GM18951 (cell line): ENCODE measurements around the gene DDX3X.
"Not testable (repeated sequence)": the region's sequence is repeated elsewhere in the genome, so short reads cannot be mapped to it uniquely, and the experiment has no call there.

Experiments
- POLR2A ChIP-seq: IDR thresholded peaks from 4 replicates; pipeline ENCODE4 v1.6.1; 2011; ENCODE audit warnings: mild to moderate bottlenecking; ENCODE audit not compliant: insufficient read length, insufficient read depth; ENCODE audit errors: extremely low read depth
- in situ Hi-C: fragments of 300-500 bp; cut with MboI; formaldehyde crosslinking; loops from one replicate; pipeline ENCODE4 v1.12.0; 2022; ENCODE audit warnings: low sequenced_read_pairs, mixed read lengths, inconsistent platforms; ENCODE audit not compliant: unreplicated experiment

Gene DDX3X

DNA sequence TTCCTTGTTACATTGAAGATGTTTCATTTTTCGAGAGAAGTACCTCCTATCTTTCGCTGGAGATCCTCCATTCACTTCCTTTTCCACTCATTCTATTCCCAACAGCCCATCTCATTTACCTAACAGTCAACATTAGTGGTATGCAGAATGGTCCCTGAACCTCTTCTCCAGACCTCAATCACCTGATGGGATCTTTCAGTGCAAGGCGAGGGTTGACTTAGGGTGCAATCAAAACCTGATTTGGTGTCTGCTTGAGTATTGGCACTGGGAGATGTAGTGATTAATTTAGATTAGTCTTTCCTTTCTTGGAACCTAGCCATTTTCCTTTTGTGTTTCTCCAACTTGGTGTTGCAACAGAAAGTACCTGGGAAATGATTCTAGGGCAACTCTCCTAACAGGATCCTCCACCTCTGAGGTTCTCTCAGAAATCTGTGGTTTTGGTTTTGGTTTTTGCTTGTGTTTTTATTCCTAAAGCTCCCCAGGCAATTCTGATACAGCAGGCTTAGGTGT is 18.4 kb downstream of the DDX3X start:
- peak; percentile 4 for TF ChIP-seq POLR2A
- in situ Hi-C loops, result no loop called here

DNA sequence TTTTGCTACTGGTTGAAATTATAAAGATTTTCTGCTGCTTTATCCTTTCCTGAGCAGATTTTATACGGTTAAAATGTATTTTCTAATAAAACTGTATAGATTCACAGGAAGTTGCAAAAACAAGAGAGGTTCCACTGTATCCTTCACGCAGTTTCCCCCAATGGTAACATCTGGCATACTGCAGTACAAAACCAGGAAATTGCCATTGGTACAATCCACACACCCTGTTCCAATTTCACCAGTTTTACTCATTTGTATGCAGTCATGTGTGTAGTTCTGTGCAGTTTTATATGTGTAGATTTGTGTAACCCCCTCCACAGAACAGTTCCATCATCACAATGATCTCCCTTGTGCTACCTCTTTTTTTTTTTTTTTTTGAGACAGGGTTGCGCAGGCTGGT is 20.0 kb downstream of the DDX3X start:
- TF ChIP-seq POLR2A, result no peak
- in situ Hi-C loops, result no loop called here

DNA sequence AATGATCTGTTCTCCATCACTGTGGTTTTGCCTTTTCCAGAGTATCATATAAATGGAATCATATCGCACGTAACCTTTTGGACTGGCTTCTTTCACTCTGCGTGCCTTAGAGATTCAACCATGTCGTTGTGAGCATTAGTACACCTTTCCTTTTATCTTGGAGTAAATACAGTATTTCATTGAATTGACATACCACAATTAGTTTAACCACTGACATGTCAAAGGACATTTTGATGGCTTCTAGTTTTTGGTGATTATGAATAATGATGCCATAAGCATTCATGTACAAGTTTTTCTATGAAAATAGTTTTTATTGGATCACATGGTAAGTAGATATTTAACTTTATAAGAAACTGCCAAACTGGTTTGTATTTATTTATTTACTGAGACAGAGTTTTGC is 35.2 kb downstream of the DDX3X start:
- TF ChIP-seq POLR2A, result no peak

DNA sequence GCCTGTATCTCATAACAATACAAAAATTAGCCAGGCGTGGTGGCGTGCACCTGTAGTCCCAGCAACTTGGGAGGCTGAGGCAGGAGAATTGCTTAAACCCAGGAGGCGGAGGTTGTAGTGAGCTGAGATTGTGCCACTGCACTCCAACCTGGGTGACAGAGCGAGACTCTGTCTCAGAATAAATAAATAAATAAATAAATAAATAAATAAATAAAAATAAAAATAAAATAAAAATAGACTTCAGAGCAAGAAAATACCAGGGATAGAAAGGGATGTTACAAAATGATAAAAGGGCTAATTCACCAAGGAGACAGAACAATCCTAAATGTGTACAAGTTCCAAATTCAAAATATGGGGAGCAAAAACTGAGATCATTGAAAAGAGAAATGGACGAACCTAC is 37.6 kb downstream of the DDX3X start:
- in situ Hi-C loops, result not testable (repeated sequence)

More for the DNA sequence above, 35.2 kb downstream of the DDX3X start:
- in situ Hi-C loops, result no loop called here

DNA sequence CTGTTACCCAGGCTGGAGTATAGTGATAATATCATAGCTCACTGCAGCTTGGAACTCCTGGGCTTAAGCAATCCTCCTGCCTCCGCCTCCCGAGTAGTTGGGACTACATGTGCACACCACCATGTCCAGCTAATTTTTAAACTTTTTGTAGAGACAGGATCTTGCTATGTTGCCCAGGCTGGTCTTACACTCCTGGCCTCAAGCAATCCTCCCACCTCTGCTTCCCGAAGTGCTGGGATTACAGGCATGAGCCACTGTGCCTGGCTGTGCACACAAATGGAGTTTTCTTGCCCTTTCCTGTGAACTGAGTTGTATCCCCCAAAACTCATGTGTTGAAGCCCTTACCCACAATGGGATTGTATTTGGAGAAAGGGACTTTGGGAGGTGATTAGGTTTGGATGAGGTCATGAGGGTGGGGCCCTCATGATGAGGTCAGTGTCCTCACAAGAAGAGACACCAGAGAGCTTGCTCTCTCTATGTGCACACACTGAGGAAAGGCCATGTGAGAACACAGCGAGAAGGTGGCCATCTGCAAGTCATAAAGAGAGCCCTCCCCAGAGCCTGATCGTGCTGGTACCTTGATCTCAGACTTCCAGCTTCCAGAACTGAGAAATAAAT is 40.1 kb downstream of the DDX3X start:
- in situ Hi-C loops, result no loop called here
- no peak for TF ChIP-seq POLR2A

DNA sequence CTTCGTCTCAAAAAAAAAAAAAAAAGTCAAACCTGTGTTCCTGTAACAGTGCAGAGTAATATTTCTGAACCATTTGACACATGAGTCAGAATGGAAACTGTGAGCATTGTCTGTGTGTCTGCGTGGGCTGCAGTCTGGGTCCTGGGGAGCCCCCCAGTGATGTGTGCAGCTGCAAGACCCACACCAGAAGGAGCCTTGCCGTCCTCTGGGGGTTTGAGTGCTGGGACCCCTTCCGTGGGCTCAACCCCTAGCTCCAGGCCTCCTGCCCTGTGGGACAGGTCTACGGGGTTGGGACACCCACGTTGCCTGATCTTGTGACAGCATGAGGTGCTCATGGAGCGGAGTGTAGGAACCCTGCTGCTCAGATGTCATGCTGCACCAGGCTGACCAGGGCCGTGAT is 43.7 kb downstream of the DDX3X start:
- no peak for TF ChIP-seq POLR2A
- in situ Hi-C loops, result no loop called here

DNA sequence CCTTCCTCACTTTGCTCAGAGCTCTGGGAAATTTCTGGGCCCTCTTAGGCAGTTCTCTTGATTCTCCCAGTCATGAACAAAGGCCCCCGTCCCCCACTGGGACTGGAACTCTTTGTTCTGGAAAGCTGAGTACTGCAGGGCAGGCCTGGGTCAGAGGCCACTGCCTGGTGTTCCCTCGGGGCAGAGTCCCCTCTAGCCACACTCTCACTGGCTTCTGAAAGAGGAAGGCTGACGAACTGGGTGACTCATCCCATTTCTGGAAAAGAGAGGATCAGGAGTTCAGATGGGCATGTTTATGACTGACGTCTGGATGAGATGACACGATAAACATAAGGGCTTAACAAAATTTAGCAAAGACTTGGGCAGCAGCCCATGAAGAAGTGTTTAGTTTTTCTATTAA is 47.7 kb downstream of the DDX3X start:
- in situ Hi-C loops, result no loop called here
- TF ChIP-seq POLR2A, result no peak

DNA sequence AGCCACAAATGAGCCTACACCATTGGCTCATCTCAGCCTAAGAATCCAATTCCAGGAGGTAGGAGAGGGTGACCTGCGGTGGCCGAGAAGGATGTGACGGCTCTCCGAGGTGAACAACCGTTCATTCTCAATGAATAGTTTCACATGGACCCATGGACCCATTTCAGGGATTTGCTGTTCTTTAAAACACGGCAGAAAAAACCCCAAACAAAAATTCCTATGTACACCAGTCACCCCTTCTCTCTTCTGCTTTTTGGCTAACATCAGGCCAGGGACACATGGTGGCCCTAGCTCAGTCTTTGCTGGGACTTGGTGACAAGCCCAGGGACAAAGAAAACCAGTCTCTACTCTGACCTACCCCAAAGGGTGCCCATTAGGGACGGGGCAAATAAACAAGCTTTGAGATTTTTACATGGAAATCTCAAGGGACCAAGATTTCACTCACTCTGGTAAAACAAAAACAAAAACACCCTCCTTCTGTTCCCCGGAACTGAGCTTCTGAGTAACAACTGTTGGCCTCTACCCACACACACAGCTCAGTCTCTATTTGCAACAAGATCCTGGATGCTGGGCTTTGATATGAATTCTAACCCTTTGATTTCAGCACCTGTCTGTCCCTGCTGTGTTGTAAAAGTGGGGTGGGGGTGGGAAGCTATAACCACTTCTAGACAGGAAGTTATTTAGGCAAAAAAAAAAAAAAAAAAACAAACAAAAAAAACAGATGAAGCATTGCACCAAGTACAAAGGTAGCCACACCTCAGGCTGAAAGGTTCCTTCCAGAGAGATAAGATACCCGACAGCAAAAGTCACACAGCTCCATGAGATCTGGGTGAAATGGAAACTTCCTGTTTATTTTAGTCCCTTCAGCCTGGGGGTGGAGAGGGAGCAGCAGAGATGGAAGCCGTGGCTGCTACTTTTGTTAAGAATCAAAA is 49.0 kb downstream of the DDX3X start:
- in situ Hi-C loops, result no loop called here
- TF ChIP-seq POLR2A, result no peak

DNA sequence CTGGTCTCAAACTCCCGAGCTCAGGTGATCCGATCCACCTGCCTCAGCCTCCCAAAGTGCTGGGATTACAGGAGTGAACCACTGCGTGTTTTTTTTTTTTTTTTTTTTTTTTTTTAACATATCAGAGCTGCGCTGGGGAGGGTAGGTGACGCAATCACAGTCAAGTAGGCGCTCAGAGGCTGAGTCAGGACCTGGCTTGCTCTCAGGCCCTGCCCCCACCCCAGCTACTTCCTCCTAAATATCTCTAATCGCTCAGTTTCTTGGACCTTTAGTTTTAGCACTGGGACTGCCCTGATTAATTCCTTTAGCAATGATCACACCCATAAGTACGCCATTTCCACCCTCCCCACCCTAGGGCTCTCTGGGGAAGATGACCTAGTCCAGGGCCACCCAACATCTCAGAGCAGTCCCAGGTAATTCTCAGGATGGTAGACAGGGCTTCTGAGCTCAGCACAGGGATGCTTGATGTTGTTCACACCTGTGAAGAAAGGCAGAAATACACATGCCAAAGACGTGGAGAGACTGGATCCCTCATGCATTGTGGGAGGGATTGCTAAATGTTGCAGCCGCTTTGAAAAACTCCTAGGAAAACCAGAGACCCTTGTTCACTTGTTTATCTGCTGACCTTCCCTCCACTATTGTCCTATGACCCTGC is 50.2 kb downstream of the DDX3X start:
- no peak for TF ChIP-seq POLR2A
- in situ Hi-C loops, result no loop called here

DNA sequence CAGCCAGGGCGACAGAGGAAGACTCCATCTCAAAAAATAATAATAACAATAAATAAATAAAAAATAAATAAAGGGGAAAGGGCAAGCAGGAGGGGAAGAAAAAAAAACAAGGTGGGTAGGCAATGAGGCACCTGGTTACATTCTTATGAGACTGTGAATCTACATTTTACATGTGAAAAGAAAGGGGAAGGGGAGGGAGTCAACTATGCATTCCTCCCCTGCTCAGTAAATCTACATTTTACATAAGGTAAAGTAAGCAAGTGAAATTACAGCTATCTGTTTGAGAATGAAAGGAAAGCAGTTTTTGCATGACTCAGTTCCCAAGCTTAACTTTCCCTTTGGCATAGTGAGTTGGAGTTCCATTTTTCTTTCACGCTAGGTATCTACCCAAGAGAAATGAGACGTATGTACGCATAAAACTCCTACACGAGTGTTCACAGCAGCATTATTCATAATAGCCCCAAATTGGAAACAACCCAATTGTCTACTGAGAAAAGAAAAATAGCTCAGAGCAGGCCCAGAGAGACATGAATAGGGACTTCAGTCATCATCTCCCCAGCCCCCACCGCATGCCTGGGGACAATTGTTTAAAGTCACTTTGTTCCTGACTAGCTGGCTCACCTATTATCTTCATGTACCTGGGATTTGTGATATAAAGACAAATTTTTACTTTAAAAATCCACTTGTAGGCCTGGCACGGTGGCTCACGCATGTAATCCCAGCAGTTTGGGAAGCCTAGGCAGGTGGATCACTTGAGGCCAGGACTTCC is 52.4 kb downstream of the DDX3X start:
- in situ Hi-C loops, result no loop called here
- TF ChIP-seq POLR2A, result no peak

DNA sequence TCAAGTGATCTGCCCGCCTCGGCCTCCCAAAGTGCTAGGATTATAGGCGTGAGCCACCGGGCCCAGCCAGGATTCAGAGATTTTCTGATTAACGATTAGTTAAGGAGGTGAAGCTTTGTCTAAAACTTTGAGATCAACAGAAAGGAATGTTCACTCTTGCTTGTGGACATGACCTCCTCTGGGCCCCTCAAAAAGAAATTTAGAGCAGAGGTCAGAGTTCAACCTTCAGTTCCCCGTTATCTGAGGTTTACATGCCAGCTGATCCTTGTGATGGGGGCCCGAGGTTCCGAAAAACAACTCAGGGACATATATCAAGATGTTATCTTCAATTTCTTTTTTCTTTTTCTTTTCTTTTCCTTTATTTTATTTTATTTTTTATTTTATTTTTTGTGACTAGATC is 54.6 kb downstream of the DDX3X start:
- in situ Hi-C loops, result no loop called here
- no peak for TF ChIP-seq POLR2A

DNA sequence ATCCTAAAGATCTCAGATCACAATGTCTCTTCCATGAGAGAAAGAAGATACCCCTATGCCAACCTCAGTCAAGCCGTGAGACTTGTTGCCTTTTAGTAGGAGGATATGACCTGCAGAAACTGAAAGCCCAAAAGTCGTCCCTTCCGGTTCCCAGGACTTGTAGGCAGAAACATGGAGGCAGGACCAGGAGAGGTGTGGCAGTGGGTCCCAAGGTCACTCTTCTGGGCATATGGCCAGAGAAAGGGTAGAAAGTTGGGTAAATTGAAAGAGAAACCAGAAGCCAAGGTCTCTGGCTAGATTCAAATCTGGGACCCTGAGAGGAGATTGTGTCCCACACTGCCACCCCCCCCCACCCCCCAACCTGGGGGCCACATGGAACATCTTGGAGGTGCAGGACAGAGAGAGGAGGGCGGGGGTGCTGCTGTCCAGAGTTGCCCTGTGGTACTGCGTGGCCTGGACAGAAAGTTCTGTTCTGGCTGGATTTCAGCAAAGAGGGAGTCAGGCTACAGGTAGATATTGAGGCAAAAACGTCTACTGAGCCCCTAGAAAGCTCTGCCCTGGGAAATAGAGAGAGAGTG is 55.4 kb downstream of the DDX3X start:
- in situ Hi-C loops, result no loop called here
- no peak for TF ChIP-seq POLR2A

DNA sequence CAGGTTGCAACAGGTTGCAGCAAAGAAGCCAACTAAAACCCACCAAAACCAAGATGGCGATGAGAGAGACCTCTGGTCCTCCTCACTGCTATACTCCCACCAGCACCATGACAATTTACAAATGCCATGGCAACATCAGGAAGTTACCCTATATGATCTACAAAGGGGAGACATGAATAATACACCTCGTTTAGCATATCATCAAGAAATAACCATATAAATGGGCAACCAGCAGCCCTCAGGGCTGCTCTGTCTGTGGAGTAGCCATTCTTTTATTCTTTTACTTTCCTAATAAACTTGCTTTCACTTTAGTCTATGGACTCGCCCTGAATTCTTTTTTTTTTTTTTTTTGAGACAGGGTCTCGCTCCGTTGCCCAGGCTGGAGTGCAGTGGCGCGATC is 56.6 kb downstream of the DDX3X start:
- in situ Hi-C loops, result not testable (repeated sequence)
